Glomerular endothelial cell (primary cell): ENCODE results near the gene PDK1. TPM values are rescaled to one million over a fixed set of nuclear protein-coding genes. Genes with fewer than 3 reads are reported as not detected.

Source experiments
- DNase-seq: peaks from one replicate; pipeline ENCODE4 v3.0.0-alpha.2; 2011; ENCODE audit warnings: low read depth, low spot score; ENCODE audit errors: extremely low read depth
- total RNA-seq: library from RNA; depleted of rRNA; stranded (reverse); fragments of >200 nt; gene quantifications from 2 replicates; pipeline ENCODE4 v1.2.3, GENCODE V29; 2015

The PDK1 gene
- total RNA-seq, 1 donor from 2014 or later: 10.0 TPM

GRCh38 chr2:172639256-172639655 lies 83.4 kb downstream of the PDK1 start:
- DNase-seq: no peak

- DNase-seq: no peak
Observed at GRCh38 chr2:172639823-172640222, 83.9 kb downstream of the PDK1 start.

DNA sequence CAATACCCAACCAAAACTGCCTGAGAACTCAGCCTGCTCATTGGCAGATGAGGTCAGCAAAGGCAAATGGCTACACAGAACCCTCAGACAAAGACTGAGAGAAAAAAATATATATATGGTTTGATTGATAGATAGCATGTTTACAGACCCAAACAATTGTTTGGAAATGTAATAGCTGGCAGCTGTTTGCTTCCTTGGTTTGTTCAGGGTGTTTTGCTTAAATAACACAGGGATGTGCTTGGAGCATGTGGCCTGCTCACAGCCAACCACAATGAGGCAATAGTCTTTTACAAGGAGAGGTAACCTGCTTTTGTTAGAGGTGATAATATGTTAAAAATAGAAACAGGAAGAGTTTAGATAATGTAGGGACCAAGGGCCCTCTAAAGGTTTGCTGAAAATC lies 84.5 kb downstream of the PDK1 start:
- no peak for DNase-seq

DNA sequence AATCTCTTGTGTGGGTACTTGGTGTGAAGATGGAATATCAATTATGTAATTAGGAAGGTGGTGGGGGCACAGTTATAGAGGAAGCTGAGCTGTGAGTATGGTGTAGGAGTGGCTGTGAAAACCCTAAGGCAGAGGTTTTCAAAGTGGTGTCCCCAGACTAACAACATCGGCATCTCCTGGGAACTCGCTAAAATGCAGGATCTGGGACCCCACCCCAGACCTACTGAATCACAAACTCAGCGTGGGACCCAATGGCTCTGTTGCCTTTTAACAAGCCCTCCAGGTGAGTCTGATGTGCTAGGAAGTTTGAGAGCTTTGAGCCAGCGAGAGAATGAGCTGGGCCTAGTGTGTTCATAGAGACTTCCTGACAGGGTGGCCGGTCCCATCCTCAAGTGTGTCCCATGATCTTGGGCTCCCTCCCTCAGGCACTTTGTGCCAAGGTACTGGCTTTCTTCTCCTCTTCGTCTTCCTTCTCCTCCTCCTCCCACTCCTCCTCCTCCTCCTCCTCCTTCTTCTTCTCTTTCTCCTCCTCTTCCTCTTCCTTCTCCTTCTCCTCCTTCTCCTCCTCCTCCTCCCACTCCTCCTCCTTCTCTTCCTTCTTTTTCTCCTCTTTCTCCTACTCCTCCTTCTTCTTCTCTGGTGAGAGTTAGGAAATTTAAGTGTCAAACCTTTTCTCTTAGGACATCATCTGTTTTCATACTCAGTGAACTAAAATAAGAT lies 86.6 kb downstream of the PDK1 start:
- DNase-seq: no peak

DNA sequence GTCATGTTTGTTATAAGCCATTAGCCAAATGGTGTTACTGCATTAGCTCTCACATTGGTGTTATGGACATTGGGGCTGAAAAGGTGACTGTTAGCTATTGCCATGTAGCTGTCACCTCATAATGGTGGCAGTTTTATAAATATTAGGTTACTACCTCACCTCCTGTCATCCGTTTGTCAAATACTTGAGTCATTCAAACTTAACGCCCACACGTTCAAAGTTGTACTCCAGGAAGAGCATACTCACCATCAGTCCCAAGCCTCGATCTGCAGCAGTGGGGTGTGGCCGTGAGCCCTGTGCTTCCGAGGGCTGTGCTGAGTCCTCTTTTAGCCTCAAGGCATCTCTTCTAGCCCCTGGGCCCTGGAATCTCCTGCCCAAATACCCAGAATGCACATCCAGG lies 87.3 kb downstream of the PDK1 start:
- DNase-seq: no peak

DNA sequence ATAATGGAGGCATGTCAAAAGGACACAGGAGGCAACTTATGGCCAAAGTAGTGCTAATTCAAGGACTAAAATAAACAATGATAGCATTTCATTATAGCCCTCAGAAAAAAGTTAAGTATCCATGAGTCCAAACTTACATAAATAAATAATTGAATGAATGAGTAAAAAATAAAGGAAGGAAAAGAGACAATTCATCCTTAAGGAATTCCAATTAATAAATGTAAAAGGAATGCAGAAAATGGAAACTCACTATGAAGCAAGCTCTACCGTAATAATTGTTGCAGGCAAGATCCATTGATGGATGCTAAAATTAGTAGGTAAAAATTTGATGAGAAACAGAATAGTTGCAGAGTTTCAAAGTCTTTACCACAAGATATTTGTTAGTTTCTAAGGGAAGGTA lies 91.5 kb downstream of the PDK1 start:
- no peak for DNase-seq

DNA sequence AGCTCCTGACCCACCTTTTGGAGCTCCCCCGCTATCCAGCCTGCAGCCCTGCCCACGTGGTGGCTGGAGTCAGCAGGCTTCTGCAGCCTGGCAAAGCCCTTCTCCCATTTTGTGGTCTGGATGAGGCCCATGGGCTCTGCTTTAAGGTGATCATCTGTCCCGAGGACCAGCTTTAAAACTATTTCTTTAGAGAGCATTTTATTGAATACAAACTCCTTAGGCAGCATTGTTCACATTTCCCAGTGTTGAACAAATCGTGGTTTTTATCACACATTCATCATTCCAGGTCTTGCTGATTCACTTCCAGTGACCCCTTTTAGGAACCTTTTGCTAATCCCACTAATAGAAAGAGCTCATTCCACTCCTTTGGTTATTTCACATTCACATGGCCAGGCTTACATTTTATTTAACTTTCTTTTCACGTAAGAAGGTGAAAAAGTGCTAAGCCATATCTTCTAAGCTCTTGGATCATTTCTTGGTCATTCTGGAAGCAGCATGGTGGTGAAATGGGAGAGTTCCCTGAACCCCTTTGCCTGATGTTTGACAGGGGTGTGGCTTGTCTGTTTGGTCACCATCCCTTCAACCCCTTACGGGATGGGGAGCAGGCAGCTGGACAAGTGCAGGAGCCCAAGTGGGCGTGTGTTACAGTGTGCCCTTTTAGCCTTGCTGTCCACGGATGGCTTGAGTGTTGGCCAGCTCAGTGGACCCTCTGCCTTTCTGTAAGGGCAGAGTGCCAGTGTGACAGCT lies 99.4 kb downstream of the PDK1 start:
- DNase-seq: no peak

GRCh38 chr2:172655838-172656573 lies 100.1 kb downstream of the PDK1 start:
- DNase-seq: no peak

Other genes with a start within 250 kb of the PDK1 start
- 288 and 382 TPM in 2 replicates for gene ITGA6, start 128.5 kb upstream of the PDK1 start, total RNA-seq
- gene RAPGEF4, start 179.8 kb downstream of the PDK1 start, total RNA-seq: 4.5 and 5.1 TPM in 2 replicates